Kidney glomerular epithelial cell (primary cell): ENCODE data around the gene TTC31.
A peak's percentile ranks its signal among the peaks of the same experiment; 100 is the strongest.

Experiments
- DNase-seq: peaks from one replicate; lab custom pipeline; 2025; lab: John Stamatoyannopoulos, UW

Gene TTC31

DNA sequence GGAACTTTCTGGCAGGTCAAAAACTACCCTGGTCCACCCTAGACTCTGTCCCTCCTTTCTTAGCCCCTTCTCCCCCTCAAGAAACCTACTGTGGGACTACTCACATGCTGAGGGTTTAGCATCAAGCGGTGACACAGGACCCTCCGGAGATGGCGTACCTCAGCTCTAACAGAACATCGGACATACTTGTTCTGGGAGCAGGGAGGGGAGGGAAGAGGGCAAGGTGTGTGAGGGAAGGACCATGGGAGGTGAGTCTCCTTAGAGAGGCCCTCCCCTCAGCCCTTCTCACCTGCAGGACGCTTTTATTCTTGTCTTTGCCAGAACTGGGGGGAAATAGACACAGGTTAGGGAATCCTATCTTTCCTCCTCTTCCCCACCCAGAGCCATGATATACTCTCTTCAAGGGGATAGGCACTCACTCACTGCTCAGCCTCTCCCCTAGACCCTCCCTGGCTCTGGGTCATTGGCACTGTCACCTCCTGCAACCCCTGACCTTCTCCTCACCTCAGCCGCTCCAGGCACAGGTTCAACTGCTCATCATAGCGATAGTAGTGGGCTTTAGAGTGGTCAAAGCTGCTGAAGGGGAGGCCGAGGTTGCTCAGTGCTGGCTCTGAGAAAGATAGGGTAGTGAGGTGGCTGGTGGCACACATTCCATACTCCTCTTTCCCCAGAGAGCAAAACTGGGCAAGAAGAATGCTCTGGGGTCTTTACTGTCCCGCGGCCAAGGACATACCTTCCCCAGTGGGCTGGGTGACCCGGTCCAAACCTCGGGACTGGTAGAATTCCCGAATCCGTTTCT is 22.8 kb downstream of the TTC31 start:
- DNase-seq, result no peak

DNA sequence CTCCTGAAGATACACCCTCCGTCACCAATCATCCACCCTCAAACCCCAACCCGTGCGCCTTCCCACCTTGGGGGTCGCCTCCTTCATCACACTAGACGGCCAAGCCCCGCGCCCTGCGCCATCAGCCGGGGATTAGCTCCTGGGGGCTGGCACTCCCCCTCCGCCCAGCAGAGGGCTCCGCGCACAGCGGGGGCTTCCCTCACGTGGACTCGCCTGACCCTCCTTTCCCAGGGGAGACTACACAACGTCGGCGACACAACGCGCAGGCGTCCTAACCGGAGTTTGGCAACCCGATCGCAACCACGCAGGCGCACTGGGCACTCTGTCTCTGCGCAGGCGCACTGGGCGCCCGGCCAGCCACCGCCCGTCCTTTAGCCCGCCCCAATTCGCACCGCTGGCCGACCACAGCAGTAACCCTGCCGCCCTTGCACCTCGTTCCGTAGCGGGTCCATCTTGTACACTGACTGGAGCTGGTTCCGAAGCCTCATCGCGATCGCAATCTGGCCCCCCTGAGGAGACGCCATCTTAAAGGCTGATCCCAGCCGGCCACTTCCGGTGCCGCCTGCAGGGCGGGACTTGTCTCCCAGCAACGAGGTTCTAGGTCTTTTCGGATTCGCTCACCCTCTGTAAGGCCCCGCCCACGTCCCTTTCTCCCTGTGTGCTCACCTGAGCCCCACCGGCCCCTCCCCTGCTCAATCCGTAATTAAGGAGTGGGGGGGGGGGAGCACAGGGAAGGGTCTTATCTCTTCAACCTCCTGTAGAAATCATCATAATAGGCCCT is 24.5 kb downstream of the TTC31 start, which contains the start of gene PCGF1:
TSS of gene PCGF1 (minus strand) at position 551 of the 781 bp plus-strand sequence. CDS start at position 524, 27 bp downstream.
- peak; percentile 91 for DNase-seq

DNA sequence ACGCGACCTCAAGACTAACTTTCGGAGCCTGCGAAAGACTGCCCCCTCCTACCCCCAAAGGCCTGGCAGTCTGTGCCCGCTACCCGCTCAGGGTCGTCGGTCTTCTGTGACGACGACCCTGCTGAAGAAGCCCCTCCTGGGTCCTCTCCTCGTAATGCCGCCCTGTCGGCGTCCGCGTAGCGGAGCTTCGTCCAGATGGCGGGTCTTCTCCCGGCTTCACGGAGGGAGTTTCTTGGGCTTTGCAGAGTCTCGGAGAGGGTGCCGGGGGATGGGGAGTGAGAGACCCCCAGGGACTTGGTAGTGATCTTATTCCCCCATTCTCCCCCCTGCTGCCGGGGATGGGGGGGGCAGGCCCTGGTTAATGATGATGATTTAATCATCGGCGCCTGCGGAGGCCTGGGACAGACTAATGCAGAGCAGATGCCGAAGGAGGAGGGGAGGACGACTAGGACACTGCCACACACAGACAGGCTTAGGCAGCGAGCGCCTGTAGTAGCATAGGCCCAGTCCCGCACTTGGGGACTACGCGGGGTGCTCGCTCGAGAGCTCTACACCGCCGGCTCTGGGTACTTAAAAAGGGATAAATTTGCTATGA is 25.1 kb downstream of the TTC31 start:
- DNase-seq, result peak; percentile 21

DNA sequence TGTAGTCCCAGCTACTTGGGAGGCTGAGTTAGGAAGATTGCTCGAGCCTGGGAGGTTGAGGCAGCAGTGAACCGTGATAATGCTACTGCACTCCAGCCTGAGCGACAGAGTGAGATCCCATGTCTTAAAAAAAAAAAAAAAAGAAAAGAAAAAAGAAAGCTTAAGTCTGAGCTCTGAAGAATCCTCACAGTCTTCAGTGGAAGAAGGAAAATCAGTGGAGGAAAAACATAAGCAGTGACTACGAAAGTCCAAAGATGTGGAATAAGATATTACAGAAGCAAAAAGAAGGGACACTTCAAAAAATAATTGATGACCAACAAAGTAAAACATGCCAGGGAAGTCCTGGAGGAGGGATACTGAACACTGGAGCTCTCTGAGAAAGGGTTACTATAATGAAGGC is 27.4 kb downstream of the TTC31 start:
- no peak for DNase-seq

DNA sequence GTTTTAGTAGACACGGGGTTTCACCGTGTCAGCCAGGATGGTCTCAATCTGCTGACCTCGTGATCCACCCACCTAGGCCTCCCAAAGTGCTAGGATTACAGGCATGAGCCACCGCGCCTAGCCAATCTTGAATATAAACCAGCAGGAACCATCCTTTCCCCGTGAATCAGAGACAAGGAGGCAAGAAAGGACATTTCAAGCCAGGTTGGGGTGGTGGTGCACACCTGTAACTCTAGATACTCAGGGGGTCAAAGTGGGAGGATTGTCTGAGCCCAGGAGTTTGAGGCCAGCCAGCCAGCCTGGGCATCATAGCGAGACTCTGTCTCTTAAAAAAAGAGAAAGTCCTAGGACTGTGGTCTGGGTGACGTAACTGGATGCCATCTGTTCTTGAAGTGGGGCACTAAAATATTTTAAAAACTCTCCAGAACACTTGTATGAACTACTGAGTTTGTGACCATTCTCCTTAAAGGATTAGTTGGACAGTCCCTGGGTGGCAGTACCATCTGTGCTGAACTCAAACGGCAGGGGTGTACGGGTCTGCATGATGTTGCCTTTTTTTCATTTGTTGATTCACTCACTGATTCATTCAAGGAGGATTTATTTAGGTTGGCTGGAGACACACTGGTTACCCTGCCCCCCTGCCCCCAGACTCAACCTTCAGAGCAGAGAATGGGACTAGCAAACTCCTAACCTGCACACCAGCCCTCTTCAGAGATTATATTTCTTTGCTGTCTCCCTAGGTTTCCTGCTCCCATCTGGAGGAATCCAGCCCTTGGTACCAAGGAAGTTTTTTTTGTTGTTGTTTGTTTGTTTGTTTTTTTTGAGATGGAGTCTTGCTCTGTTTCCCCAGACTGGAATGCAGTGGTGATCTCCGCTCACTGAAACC is 28.5 kb downstream of the TTC31 start:
- DNase-seq, result no peak

DNA sequence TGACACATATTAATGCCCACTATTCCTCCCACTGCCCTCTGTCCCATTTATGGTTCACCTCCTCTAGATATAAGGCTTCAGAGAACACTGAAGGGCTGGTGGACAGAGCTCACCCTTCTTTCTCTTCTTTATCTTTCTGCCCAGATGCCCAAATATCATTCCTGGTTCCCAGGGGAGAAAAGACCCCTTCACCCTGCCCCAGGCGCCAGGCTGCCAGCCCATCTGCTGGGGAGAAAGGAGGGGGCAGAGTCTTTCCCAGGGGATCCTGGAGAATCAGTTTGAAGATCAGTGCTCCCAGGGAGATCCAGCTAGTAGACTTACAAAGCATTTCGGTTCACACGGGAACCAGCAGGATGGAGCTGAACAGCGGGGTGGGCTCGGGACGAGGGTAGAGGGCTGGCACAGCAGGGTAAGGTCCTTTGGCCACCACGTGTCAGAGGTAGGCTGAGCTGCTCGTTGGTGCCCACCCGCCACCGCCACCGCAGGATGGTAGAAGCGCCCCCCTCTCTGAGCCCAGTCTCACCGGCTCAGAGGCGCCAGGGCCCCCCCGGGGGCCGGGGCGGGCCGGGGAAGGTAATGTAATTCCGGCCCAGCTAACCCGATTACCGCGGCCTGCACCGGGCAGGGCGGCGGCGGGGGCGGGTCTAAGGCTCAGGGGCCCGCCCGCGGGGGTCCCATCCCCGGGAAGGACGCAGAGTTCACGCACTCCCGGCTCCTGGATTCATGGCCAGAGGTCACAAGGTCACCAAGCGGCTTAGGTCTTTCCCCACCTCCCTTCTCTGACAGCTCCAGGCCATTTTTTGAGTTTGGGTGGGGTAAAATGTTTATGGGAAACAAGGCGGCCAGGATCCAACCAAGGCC is 30.1 kb downstream of the TTC31 start:
- DNase-seq, result no peak

DNA sequence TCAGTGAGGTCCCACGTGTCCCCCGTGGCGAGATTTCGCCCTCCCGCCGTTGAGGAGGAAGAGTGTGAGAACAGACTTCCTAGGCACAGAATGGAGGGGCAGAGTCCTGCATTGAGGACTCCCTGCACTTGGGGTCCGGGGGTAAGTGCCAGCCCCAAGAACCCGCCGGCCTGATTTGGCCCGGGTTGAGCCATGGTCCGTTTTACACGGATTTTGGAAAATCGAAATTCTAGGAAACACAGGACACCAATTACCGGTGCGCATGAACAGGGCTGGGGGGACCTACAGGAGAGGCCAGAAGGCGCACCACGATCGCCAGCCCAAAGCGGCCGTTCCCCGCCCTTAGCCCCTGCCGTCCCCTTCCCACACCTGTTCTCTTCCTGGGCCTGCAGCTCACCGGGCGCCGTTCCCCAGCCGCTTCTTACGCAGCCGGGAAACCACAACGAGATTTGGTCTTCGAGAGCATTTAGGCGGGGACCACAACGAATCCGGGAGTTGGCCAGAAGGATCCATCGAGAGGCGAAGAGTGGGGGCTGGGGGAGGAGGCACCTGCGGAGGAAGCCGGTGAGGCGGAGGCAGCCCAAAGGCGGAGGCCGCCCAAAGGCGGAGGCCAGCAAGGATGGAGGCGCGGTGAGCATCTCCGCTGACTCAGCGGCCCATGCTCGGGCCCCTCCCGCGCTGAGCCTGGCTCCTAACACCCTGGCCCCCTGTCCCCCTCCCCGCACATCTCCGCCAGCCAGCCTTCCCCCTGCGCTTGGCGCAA is 30.9 kb downstream of the TTC31 start:
- no peak for DNase-seq

DNA sequence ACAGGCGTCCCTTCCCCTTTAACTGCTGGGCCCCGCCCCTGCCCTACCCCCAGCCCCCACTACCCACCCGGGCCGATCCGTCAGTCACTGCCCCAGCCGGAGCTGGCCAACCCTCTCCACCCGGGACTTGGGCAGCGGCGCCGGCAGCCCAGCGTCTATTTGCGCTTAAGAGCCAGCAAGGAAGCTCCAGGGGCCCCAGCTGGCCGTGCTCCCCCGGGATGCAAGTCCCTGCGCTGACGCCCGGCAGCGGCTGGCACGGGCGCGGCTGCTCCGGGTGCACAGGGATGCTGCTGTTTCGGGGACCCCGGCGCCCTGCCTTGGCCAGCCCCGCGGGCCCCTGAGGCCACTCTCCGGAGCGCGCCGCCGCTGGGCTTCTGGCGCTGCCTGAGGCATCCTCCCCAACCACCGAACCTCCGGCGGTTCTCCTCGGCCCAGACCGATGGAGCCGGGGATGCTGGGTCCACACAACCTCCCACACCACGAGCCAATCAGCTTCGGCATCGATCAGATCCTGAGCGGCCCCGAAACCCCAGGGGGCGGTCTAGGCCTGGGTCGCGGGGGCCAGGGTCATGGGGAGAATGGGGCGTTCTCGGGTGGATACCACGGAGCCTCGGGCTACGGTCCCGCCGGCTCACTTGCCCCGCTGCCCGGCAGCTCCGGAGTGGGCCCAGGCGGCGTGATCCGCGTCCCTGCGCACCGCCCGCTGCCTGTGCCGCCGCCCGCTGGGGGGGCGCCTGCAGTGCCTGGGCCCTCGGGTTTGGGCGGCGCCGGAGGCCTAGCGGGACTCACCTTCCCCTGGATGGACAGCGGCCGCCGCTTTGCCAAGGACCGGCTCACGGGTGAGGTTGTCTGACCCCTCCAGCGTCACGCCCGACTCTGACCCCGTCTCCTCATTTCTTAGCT is 31.7 kb downstream of the TTC31 start, which contains the start of gene TLX2:
TSS of gene TLX2 (plus strand) at position 83 of the 903 bp plus-strand sequence. CDS start at position 440, 357 bp downstream.
- DNase-seq, result no peak

DNA sequence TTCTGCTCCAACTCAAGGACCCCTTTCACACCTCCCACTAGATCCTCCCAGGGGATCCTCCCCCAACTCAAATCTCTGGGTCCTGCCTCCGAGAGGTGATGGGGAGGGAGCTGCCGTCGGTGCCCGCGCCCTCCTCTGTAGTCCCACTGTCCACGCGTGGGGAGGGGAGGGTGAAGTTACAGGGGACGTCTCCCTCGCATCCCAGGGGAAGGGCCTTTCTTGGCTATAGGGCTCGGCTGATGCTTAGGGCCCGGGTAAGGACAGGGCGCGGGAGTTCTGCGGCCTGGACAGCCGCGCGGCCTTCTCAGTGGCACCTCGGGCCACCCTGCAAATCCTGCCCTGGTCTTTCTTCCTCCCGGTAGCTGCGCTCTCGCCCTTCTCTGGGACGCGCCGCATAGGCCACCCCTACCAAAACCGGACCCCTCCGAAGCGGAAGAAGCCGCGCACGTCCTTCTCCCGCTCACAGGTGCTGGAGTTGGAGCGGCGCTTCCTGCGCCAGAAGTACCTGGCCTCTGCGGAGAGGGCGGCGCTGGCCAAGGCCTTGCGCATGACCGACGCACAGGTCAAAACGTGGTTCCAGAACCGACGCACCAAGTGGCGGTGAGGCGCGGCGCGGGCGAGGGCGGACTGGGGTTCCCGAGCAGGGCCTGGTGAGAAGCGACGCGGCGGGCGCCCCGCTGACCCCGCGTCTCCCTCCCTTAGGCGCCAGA is 32.5 kb downstream of the TTC31 start:
- no peak for DNase-seq

DNA sequence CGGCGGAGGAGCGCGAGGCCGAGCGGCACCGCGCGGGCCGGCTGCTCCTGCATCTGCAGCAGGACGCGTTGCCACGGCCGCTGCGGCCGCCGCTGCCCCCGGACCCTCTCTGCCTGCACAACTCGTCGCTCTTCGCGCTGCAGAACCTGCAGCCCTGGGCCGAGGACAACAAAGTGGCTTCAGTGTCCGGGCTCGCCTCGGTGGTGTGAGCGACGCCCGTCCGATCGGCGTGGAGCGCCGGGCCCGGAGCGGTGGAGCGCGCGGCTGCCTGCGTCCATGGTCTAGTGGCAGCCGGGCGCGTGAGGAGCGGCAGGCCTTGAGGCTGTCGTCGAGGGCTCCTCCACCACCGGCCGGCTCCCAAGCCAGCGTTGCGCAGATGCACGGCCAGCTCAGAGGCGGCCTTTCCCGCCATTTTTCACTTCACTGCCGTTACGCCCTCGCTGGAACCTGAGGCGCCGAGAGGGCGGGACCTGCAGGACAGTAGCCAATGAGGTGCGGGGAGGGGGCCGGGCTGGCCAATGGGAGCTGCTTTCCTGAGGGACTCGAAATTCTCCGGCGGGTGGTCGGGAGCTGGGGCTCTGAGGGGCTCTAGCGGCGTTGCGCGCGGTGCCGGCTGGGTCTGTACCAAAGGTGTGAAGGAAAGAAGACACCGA is 33.2 kb downstream of the TTC31 start:
- no peak for DNase-seq

DNA sequence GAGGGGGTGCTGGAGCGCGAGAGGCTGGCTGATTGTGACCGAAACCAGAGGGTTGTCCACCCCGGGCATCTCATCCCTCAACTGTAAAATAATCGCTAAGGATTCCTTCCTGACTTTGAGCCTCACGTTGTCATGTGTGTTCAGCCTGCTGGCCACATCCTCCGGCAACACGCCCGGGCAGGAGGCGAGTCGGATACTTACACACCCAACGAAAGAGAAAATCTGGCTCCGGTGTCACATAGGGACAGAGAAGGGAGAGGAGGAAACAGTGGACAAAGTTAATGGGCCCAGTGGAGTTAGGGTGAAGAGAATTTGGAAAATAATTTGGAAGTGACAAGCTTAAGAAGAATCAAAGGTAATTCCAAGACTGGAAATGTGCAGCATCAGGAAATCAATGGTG is 33.8 kb downstream of the TTC31 start:
- DNase-seq, result no peak

DNA sequence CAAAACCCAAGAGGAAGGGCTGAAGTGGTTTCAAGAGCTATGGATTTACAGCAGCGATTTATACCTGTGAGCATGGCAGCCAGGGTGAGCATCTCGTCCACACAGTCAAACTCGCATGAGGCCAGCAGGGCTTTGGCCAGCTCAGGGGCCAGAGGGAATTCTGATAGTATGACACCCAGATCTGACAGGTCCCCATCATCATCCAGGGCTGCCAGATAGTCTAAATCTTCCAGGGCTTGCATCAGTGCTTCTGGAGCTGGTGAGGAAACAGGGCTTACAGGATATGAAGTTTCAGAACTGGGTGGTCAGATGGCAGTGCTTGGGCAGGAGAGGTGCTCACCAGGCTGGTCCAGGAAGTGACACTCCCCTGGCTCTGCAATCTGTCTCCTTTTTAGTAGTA is 39.6 kb downstream of the TTC31 start:
- DNase-seq, result no peak

DNA sequence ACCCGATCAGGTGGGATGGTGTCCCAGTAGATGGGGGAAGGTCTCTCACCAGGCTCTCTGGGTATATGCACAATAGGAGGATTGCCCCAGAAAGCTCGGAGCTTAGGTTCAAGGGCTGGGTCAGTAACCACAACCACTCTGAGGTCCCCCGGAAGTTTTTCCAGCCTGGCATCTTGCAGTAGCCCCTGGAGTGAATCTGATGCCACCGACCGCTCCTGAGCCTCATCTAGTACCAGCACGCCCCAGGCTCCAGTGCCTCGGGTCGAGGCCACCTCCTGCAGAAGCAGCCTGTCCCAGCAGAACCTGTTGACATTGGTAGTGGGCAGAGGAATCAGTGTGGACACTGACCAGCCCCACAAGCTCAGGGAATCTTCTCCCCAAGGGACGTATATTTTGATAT is 41.1 kb downstream of the TTC31 start:
- no peak for DNase-seq

DNA sequence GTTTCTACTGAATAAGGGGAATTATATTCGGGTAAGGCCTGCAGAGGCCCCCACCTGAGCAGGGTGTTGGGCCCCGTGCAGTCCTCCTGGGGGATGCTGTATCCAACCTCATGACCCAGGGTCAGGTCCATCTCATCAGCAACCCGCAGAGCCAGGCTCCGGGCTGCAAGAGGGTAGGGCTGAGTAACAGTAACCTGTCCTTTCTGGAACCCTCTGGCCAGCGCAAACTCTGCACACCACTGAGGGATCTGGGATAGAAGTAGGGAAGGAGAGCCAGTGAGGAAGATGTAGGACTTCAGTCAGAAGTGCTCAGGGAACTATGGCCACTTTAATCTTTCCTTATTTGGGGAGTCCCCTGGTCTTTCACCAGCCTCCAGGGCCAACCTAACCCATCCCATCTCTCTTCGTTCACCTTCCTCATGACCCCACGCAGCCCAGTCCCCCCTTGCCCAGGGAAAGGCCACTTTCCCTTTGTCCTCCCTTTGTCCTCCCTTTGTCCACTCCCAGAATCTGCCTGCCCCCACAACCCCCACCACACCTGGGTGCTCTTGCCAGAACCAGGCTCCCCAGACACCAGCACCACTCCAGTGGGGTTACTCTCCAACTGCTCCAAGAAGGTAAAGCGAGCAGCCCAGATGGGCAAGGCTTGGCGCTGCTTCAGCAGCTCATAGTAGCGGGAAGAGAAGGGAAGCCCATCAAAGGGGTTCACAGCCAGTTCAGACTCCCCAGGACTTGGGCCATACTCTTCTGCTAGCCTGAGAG is 42.3 kb downstream of the TTC31 start:
- no peak for DNase-seq

DNA sequence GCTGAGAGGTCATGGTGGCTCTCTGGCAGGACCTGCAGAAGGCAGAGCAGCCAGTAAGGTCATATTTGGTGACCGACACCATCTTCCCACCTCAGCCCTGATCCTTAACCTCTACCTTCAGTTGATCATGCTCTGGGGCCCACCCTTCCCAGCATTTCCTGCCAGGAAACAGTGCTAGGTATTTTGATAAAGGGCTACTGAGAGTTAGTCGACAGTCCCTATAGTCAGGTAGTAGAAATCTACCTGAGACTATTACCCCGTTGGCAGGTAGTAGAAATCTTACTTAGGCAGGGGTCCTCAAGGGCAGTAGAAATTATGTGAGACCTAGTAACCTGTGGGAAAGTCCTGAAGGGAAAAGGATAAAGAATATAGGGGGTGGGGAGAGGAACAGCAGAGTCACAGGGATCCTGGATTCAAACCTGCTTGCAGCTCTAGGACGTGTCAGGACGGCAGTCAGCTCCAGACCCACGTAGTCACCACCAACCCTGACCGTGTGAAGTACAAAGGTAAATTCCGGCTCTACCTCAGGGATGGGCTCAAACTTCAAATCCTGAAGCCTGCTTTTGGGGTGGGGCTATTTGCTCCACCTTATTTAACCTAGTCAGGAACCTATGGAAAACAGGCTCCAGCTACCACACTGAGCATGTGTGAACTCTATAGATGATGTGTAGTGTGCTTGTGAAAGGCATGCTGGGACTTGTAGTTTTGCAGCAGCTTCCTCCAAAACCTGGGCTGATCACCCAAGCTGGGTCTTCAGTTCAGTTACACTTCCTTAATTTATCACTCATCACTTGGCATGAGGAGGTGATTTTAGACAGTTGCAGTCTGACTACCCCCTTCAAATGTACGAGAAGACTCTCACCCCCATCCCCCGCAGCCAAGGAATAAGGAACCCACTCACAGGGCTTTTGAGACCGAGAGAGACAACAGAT is 43.1 kb downstream of the TTC31 start, which contains the start of gene DQX1:
TSS of gene DQX1 (minus strand) at position 515 of the 932 bp plus-strand sequence. CDS start at position 13, 502 bp downstream.
- no peak for DNase-seq
